Left lung (tissue), 10 donors: ENCODE measurements around the gene SLX4. TPM values are rescaled to one million over a fixed set of nuclear protein-coding genes. Genes with fewer than 3 reads are reported as not detected.

Experiments
- ATAC-seq: fragments of 200-7000 bp; cut with Tn5 transposase; one replicate; pipeline ENCODE4 v1.9.1; 2020; ENCODE audit warnings: moderate library complexity
- DNase-seq, 4 donors: peaks; one replicate each; pipeline ENCODE4 v3.0.0-alpha.2; 2013 to 2020
- H3K27ac ChIP-seq, 2 donors: fragments of 200-600 bp; sonication (generic) in 1 of 2; one replicate each; pipeline versions ENCODE4 v1.5.0 to v1.8.0; 2020 to 2021
- H3K27me3 ChIP-seq, 2 donors: fragments of 200-600 bp; sonication (generic) in 1 of 2; one replicate each; pipeline versions ENCODE4 v1.5.0 to v1.8.0; 2020 to 2021
- H3K36me3 ChIP-seq, 2 donors: fragments of 200-600 bp; sonication (generic) in 1 of 2; one replicate each; pipeline versions ENCODE4 v1.5.0 to v1.8.0; 2020 to 2021
- H3K4me1 ChIP-seq, 2 donors: fragments of 200-600 bp; one replicate each; pipeline ENCODE4 v1.8.0; 2021
- H3K4me3 ChIP-seq, 2 donors: fragments of 200-600 bp; sonication (generic) in 1 of 2; one replicate each; pipeline versions ENCODE4 v1.5.0 to v1.8.0; 2020 to 2021; ENCODE audit warnings: mild to moderate bottlenecking in 1 of 2
- H3K9me3 ChIP-seq, 2 donors: fragments of 200-600 bp; sonication (generic) in 1 of 2; one replicate each; pipeline versions ENCODE4 v1.5.0 to v1.8.0; 2020 to 2021
- intact Hi-C, 2 donors: fragments of 100-400 bp; cut with DNase I; formaldehyde crosslinking; loops; one replicate each; pipeline versions ENCODE4 v1.11.2 to v1.14.2; 2022
- polyA plus RNA-seq, 6 donors: library from polyadenylated mRNA; unstranded; fragments of 120-200 nt; gene quantifications; one replicate each; pipeline ENCODE4 v1.2.1, GENCODE V29; 2013; ENCODE audit not compliant: insufficient read length in 6 of 6
- total RNA-seq, 2 donors: library from RNA; stranded (reverse); fragmentation: NEBNext Ultra II Directional; extraction: Animal tissue kit (Norgen Biotek cat#: 25700); gene quantifications; one replicate each; pipeline ENCODE4 v1.2.1, GENCODE V29; 2021
- TF ChIP-seq, protein P1 (sequence below), 2 donors: fragments of 200-600 bp; sonication (generic) in 1 of 2; IDR thresholded peaks; one replicate each; pipeline versions ENCODE4 v1.5.0 to v1.8.0; 2021; ENCODE audit warnings: antibody characterized with exemption in 2 of 2
- donor health status: DM: no; HTN: yes; CAD: no.
- donor health status: DM: no; HTN: no; CAD: no.

The SLX4 gene
- total and polyA plus RNA-seq, 8 donors = 6.7 to 8.1 (median 7.1) TPM

GRCh38 chr16:3532741-3533140 lies 78.7 kb downstream of the SLX4 start:
- H3K36me3 ChIP-seq = peaks cover 0 to 57% of the 10 kb centered on the region in 2 donors

More at GRCh38 chr16:3532741-3533140, 78.7 kb downstream of the SLX4 start:
- TF ChIP-seq, protein P1, sequence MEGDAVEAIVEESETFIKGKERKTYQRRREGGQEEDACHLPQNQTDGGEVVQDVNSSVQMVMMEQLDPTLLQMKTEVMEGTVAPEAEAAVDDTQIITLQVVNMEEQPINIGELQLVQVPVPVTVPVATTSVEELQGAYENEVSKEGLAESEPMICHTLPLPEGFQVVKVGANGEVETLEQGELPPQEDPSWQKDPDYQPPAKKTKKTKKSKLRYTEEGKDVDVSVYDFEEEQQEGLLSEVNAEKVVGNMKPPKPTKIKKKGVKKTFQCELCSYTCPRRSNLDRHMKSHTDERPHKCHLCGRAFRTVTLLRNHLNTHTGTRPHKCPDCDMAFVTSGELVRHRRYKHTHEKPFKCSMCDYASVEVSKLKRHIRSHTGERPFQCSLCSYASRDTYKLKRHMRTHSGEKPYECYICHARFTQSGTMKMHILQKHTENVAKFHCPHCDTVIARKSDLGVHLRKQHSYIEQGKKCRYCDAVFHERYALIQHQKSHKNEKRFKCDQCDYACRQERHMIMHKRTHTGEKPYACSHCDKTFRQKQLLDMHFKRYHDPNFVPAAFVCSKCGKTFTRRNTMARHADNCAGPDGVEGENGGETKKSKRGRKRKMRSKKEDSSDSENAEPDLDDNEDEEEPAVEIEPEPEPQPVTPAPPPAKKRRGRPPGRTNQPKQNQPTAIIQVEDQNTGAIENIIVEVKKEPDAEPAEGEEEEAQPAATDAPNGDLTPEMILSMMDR (IDR thresholded peaks at IDR 0.05) = no peak
- no peak for DNase-seq
- intact Hi-C loops = no loop called here
- Histone ChIP-seq H3K4me1 (no peaks in the 10 kb centered on the region), H3K9me3 (no peaks in the 10 kb centered on the region), H3K27ac (no peak overlapping the region), H3K27me3 (no peaks in the 10 kb centered on the region), H3K4me3 (no peak overlapping the region)
- ATAC-seq = no peak

Other genes with a start within 250 kb of the SLX4 start
- 10 to 100 TPM in 1 of 2 donors, 1 to 10 TPM in 1; 9.4 to 12.0 TPM for gene ZSCAN32, start 210.6 kb downstream of the SLX4 start, total RNA-seq
- 10 to 100 TPM; 18.5 to 23.9 (median 20.6) TPM for gene ZSCAN32, start 210.6 kb downstream of the SLX4 start, polyA plus RNA-seq
- gene ZNF174, start 210.4 kb downstream of the SLX4 start, total RNA-seq = 1 to 10 TPM; 8.1 to 9.2 TPM
- gene ZNF174, start 210.4 kb downstream of the SLX4 start, polyA plus RNA-seq = 10 to 100 TPM; 12.3 to 15.1 (median 14.0) TPM
- 1 to 10 TPM; 3.2 to 4.1 TPM for gene ZNF597, start 168.1 kb downstream of the SLX4 start, total RNA-seq
- 1 to 10 TPM; 4.0 to 4.8 (median 4.2) TPM for gene ZNF597, start 168.1 kb downstream of the SLX4 start, polyA plus RNA-seq
- 10 to 100 TPM; 47.8 to 49.4 TPM for gene NAA60, start 167.9 kb downstream of the SLX4 start, total RNA-seq
- gene NAA60, start 167.9 kb downstream of the SLX4 start, polyA plus RNA-seq = 10 to 100 TPM; 35.9 to 54.6 (median 45.5) TPM
- gene C16orf90, start 116.1 kb downstream of the SLX4 start, total RNA-seq = not detected
- gene C16orf90, start 116.1 kb downstream of the SLX4 start, polyA plus RNA-seq = under 1 TPM in 1 of 6 donors, not detected in 5; 0.15 TPM
- 10 to 100 TPM; 21.6 to 27.3 TPM for gene CLUAP1, start 110.6 kb downstream of the SLX4 start, total RNA-seq
- 10 to 100 TPM; 38.7 to 57.4 (median 53.3) TPM for gene CLUAP1, start 110.6 kb downstream of the SLX4 start, polyA plus RNA-seq
- gene NLRC3, start 34.2 kb downstream of the SLX4 start, total RNA-seq = 1 to 10 TPM; 1.9 to 3.6 TPM
- gene NLRC3, start 34.2 kb downstream of the SLX4 start, polyA plus RNA-seq = 1 to 10 TPM; 2.9 to 4.5 (median 3.4) TPM
- 10 to 100 TPM; 14.6 to 16.9 TPM for gene DNASE1, start 43.1 kb upstream of the SLX4 start, total RNA-seq
- gene DNASE1, start 43.1 kb upstream of the SLX4 start, polyA plus RNA-seq = 10 to 100 TPM; 26.2 to 30.0 (median 28.7) TPM
- 10 to 100 TPM; 49.1 to 82.0 TPM for gene TRAP1, start 105.9 kb upstream of the SLX4 start, total RNA-seq
- 100 to 1,000 TPM in 1 of 6 donors, 10 to 100 TPM in 5; 78.0 to 100 (median 84.1) TPM for gene TRAP1, start 105.9 kb upstream of the SLX4 start, polyA plus RNA-seq